ENCODE results near the gene STK11IP. TPM values are rescaled to one million over a fixed set of nuclear protein-coding genes. Genes with fewer than 3 reads are reported as not detected.

Gene STK11IP
- total and polyA plus RNA-seq, 2 donors: 27.8 to 68.7 TPM

GRCh38 chr2:219633276-219634065, 35.8 kb downstream of the STK11IP start:
- Histone ChIP-seq H3K27me3 (ENCODE audit: control insufficient read depth in 2 of 2, insufficient read depth in 1 of 2, low read length in 1 of 2) (peaks cover 4 to 62% of the 10 kb centered on the region in 2 donors), H3K9me3 (ENCODE audit: control insufficient read depth in 2 of 2, insufficient read depth in 1 of 2, low read length in 1 of 2) (no peaks in the 10 kb centered on the region), H3K4me3 (ENCODE audit: low read length in 2 of 2) (no peak overlapping the region), H3K36me3 (ENCODE audit: control insufficient read depth in 2 of 2, insufficient read depth in 2 of 2, low read length in 1 of 2) (no peaks in the 10 kb centered on the region), H3K27ac (ENCODE audit: low read depth in 1 of 2, low read length in 1 of 2) (no peak overlapping the region), H3K4me1 (ENCODE audit: control insufficient read depth in 2 of 2, insufficient read depth in 2 of 2, low read length in 2 of 2) (peaks cover 0 to 3% of the 10 kb centered on the region in 2 donors)
- no peak for DNase-seq (ENCODE audit: low read depth in 6 of 9, low spot score in 9 of 9)
- WGBS: 96% methylated on average over 22 of the region's 22 CpGs

DNA sequence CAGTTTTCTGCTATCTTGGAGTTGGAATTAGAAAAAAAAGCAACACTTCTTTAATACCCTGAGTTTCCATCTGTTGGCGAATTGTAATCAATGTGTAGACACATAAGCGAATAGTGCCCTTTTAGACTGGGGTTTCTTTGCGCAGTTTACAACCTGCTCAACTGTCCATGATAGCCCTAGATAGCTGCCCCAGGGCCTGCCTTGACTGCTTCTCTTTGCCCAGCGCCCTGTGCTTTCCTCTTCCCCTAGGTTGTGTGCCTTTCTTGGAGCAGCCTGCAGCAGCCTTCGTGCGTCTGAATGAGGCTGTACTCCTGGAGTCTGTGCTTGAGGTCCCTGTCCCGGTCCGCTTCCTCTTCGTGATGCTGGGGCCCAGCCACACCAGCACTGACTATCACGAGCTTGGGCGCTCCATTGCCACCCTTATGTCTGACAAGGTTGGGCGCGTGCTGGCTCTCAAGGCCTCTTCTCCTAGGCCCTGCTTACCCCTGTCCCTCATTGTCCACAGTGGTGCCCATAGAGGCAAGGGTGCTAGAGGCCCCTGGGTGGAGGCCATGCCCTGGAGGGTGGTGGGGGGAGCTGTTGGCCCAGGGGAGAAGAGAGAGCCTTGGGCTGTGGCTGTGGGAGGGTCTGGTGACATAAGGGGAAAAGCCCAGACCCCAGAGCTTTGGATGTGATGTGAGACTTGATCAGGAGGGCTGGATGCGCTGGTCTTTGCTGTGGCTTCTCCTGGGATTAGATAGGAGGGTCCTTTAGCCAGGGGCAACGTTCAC, 36.7 kb downstream of the STK11IP start:
- H3K27me3 ChIP-seq (ENCODE audit: control insufficient read depth in 2 of 2, insufficient read depth in 1 of 2, low read length in 1 of 2): peaks cover 0 to 58% of the 10 kb centered on the region in 2 donors
- H3K4me1 ChIP-seq (ENCODE audit: control insufficient read depth in 2 of 2, insufficient read depth in 2 of 2, low read length in 2 of 2): peaks cover under 1 to 4% of the 10 kb centered on the region in 2 donors
- no peak overlapping the region for H3K4me3 ChIP-seq (ENCODE audit: low read length in 2 of 2)
- 94% methylated on average over 15 of the region's 15 CpGs for WGBS
- no peaks in the 10 kb centered on the region for H3K9me3 ChIP-seq (ENCODE audit: control insufficient read depth in 2 of 2, insufficient read depth in 1 of 2, low read length in 1 of 2)
- H3K36me3 ChIP-seq (ENCODE audit: control insufficient read depth in 2 of 2, insufficient read depth in 2 of 2, low read length in 1 of 2): no peaks in the 10 kb centered on the region
- no peak overlapping the region for H3K27ac ChIP-seq (ENCODE audit: low read depth in 1 of 2, low read length in 1 of 2)
- no peak for DNase-seq (ENCODE audit: low read depth in 6 of 9, low spot score in 9 of 9)

DNA sequence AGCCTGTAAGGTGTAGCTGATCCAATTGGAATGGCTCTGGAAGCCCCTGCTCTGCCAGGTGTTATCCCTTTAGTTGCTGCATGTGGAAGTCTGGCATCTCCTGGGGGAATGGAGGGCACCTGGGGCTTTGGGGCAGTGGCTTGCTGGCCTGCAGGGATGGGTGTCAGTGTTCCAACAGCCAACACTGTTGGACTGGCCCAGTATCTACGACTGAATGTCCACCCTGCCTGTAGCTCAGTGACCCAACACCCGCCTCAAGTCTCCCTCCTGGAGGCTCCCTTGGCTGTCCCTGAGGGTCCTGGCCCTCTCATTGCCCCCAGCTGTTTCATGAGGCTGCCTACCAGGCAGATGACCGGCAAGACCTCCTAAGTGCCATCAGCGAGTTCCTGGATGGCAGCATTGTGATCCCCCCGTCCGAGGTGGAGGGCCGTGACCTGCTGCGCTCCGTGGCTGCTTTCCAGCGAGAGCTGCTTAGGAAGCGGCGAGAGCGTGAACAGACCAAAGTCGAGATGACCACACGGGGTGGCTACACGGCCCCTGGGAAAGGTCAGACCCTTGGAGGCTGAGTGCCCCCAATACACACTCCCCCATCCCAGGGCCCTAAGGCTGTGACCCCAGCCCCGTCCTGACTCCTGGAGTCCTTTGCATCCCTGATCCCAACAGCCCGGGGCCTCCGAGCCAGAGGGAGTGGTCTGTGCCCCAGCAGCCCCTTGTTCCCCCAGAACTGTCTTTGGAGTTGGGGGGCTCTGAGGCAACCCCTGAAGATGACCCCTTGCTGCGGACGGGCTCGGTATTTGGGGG, 37.5 kb downstream of the STK11IP start:
- Histone ChIP-seq H3K4me3 (ENCODE audit: low read length in 2 of 2) (no peak overlapping the region), H3K27ac (ENCODE audit: low read depth in 1 of 2, low read length in 1 of 2) (no peak overlapping the region), H3K4me1 (ENCODE audit: control insufficient read depth in 2 of 2, insufficient read depth in 2 of 2, low read length in 2 of 2) (peaks cover 3 to 5% of the 10 kb centered on the region in 2 donors), H3K9me3 (ENCODE audit: control insufficient read depth in 2 of 2, insufficient read depth in 1 of 2, low read length in 1 of 2) (no peaks in the 10 kb centered on the region), H3K27me3 (ENCODE audit: control insufficient read depth in 2 of 2, insufficient read depth in 1 of 2, low read length in 1 of 2) (peaks cover 0 to 53% of the 10 kb centered on the region in 2 donors), H3K36me3 (ENCODE audit: control insufficient read depth in 2 of 2, insufficient read depth in 2 of 2, low read length in 1 of 2) (no peaks in the 10 kb centered on the region)
- no peak for DNase-seq (ENCODE audit: low read depth in 6 of 9, low spot score in 9 of 9)
- WGBS: 95% methylated on average over 22 of the region's 22 CpGs

DNA sequence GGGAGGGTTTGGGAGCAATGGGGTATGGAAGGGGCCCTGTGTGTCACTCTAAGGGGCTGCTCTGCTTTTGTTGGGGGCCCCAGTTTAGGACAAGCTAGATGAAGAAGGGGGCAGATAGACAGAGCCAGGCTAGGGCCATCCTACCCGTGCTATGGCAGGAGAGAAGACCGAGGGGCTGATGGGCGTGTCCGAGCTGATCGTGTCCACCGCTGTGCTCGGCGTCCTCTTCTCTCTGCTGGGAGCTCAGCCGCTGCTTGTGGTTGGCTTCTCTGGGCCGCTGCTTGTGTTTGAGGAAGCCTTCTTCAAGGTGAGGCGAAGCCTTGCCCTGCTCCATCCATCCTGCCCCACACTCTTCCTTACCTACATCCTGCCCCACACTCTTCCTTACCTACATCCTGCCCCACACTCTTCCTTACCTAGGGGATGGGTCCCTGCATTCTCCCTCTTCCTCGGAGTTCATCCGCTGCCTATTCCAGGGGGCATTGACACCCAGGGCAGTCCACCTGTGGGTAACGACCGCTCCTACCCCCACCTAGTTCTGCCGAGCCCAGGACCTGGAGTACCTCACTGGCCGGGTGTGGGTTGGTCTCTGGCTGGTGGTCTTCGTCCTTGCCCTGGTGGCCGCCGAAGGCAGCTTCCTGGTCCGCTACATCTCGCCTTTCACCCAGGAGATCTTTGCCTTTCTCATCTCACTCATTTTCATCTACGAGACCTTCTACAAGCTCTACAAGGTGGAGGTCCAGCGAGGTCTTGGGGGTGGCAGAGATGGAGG, 38.7 kb downstream of the STK11IP start:
- no peak for DNase-seq (ENCODE audit: low read depth in 6 of 9, low spot score in 9 of 9)
- Histone ChIP-seq H3K36me3 (ENCODE audit: control insufficient read depth in 2 of 2, insufficient read depth in 2 of 2, low read length in 1 of 2) (no peaks in the 10 kb centered on the region), H3K27me3 (ENCODE audit: control insufficient read depth in 2 of 2, insufficient read depth in 1 of 2, low read length in 1 of 2) (peaks cover 0 to 44% of the 10 kb centered on the region in 2 donors)

DNA sequence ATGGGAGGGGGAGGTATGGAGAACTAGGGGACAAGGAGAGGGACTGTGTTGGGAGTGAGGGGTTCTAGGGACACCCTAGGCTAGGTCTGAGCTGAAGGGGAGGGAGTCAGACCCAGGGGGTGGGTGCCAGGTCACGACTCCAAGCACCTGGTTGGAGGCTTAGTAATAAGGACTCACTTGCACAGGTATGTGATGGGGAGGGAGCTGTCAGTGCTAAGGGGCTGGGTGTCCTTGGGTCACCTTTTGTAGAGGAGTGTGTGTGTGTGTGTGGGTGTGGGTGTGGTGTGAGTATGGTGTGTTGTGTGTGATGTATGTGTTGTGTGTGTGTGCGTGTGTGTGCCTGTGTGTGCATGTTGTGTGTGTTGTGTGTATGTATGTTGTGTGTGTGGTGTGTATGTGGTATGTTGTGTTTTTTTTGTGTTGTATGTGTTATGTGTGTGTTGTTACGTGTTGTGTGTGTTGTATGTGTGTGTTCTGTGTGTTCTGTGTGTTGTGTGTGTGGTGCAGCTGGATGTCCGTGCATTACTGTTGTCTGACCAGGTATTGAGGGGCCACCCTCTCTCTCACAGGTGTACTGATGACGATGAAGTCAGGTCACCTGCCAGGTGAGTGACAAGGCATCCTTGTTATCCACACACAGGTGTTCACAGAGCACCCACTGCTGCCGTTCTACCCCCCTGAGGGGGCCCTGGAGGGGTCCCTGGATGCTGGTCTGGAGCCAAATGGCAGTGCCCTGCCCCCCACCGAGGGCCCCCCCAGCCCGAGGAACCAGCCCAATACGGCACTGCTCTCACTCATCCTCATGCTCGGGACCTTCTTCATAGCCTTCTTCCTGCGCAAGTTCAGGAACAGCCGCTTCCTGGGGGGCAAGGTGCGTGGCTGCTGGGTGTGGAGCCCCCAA, 39.5 kb downstream of the STK11IP start:
- Histone ChIP-seq H3K9me3 (ENCODE audit: control insufficient read depth in 2 of 2, insufficient read depth in 1 of 2, low read length in 1 of 2) (no peaks in the 10 kb centered on the region), H3K27me3 (ENCODE audit: control insufficient read depth in 2 of 2, insufficient read depth in 1 of 2, low read length in 1 of 2) (peaks cover 0 to 43% of the 10 kb centered on the region in 2 donors), H3K4me1 (ENCODE audit: control insufficient read depth in 2 of 2, insufficient read depth in 2 of 2, low read length in 2 of 2) (peaks cover 6 to 10% of the 10 kb centered on the region in 2 donors), H3K27ac (ENCODE audit: low read depth in 1 of 2, low read length in 1 of 2) (no peak overlapping the region), H3K4me3 (ENCODE audit: low read length in 2 of 2) (no peak overlapping the region), H3K36me3 (ENCODE audit: control insufficient read depth in 2 of 2, insufficient read depth in 2 of 2, low read length in 1 of 2) (no peaks in the 10 kb centered on the region)
- WGBS: 86% methylated on average over 13 of the region's 13 CpGs
- no peak for DNase-seq (ENCODE audit: low read depth in 6 of 9, low spot score in 9 of 9)

More for the DNA sequence above, 38.7 kb downstream of the STK11IP start:
- 93% methylated on average over 24 of the region's 24 CpGs for WGBS
- no peak overlapping the region for H3K27ac ChIP-seq (ENCODE audit: low read depth in 1 of 2, low read length in 1 of 2)
- no peaks in the 10 kb centered on the region for H3K9me3 ChIP-seq (ENCODE audit: control insufficient read depth in 2 of 2, insufficient read depth in 1 of 2, low read length in 1 of 2)
- H3K4me1 ChIP-seq (ENCODE audit: control insufficient read depth in 2 of 2, insufficient read depth in 2 of 2, low read length in 2 of 2): peaks cover 3 to 5% of the 10 kb centered on the region in 2 donors
- no peak overlapping the region for H3K4me3 ChIP-seq (ENCODE audit: low read length in 2 of 2)

GRCh38 chr2:219637842-219638185, 40.2 kb downstream of the STK11IP start:
- 93% methylated on average over 9 of the region's 9 CpGs for WGBS
- Histone ChIP-seq H3K27me3 (ENCODE audit: control insufficient read depth in 2 of 2, insufficient read depth in 1 of 2, low read length in 1 of 2) (peaks cover 0 to 47% of the 10 kb centered on the region in 2 donors), H3K9me3 (ENCODE audit: control insufficient read depth in 2 of 2, insufficient read depth in 1 of 2, low read length in 1 of 2) (no peaks in the 10 kb centered on the region), H3K4me3 (ENCODE audit: low read length in 2 of 2) (no peak overlapping the region), H3K27ac (ENCODE audit: low read depth in 1 of 2, low read length in 1 of 2) (no peak overlapping the region), H3K36me3 (ENCODE audit: control insufficient read depth in 2 of 2, insufficient read depth in 2 of 2, low read length in 1 of 2) (no peaks in the 10 kb centered on the region), H3K4me1 (ENCODE audit: control insufficient read depth in 2 of 2, insufficient read depth in 2 of 2, low read length in 2 of 2) (peaks cover 9 to 16% of the 10 kb centered on the region in 2 donors)
- DNase-seq (ENCODE audit: low read depth in 6 of 9, low spot score in 9 of 9): no peak

GRCh38 chr2:219638217-219638947, 40.7 kb downstream of the STK11IP start:
- DNase-seq (ENCODE audit: low read depth in 6 of 9, low spot score in 9 of 9): no peak
- H3K27ac ChIP-seq (ENCODE audit: low read depth in 1 of 2, low read length in 1 of 2): no peak overlapping the region
- WGBS: 95% methylated on average over 17 of the region's 17 CpGs

More at GRCh38 chr2:219638217-219638947, 40.7 kb downstream of the STK11IP start:
- Histone ChIP-seq H3K4me1 (ENCODE audit: control insufficient read depth in 2 of 2, insufficient read depth in 2 of 2, low read length in 2 of 2) (peaks cover 11 to 16% of the 10 kb centered on the region in 2 donors), H3K27me3 (ENCODE audit: control insufficient read depth in 2 of 2, insufficient read depth in 1 of 2, low read length in 1 of 2) (peaks cover 0 to 51% of the 10 kb centered on the region in 2 donors), H3K9me3 (ENCODE audit: control insufficient read depth in 2 of 2, insufficient read depth in 1 of 2, low read length in 1 of 2) (no peaks in the 10 kb centered on the region), H3K4me3 (ENCODE audit: low read length in 2 of 2) (no peak overlapping the region), H3K36me3 (ENCODE audit: control insufficient read depth in 2 of 2, insufficient read depth in 2 of 2, low read length in 1 of 2) (no peaks in the 10 kb centered on the region)

Measured in thymus (tissue), 11 donors.